CD14-positive monocyte (primary cell): ENCODE measurements around the gene ATP8B3. TPM values are rescaled to one million over a fixed set of nuclear protein-coding genes. Genes with fewer than 3 reads are reported as not detected.

ENCODE experiments used
- DNase-seq, 3 donors: peaks; one replicate each; pipeline ENCODE4 v3.0.0-alpha.2; 2011 to 2022
- H2AFZ ChIP-seq: 2 replicates; pipeline ENCODE4 v1.6.0; 2012; ENCODE audit warnings: mild to moderate bottlenecking, low read depth, low read length, inconsistent platforms; ENCODE audit not compliant: insufficient read depth, poor library complexity, severe bottlenecking
- H3K27ac ChIP-seq, 2 donors: 1 replicate in 1 of 2; 2 replicates in 1 of 2; pipeline ENCODE4 v1.5.1; 2012 to 2013; ENCODE audit warnings: low read length in 2 of 2, control low read depth in 1 of 2, inconsistent platforms in 1 of 2, low read depth in 1 of 2, mild to moderate bottlenecking in 1 of 2
- H3K27me3 ChIP-seq, 2 donors: one replicate each; pipeline versions ENCODE4 v1.6.0 to v1.6.1; 2011 to 2013; ENCODE audit warnings: low read length in 2 of 2; ENCODE audit not compliant: control insufficient read depth in 2 of 2, insufficient read depth in 2 of 2
- H3K36me3 ChIP-seq, 2 donors: replicated peaks in 1 of 2; 1 replicate in 1 of 2; 2 replicates in 1 of 2; pipeline versions ENCODE4 v1.5.1 to v1.6.1; 2012 to 2013; ENCODE audit warnings: low read length in 2 of 2, control low read depth in 1 of 2, inconsistent platforms in 1 of 2, mild to moderate bottlenecking in 1 of 2; ENCODE audit not compliant: insufficient read depth in 2 of 2, control insufficient read depth in 1 of 2
- H3K4me1 ChIP-seq, 2 donors: 1 replicate in 1 of 2; 2 replicates in 1 of 2; pipeline versions ENCODE4 v1.5.1 to v1.6.1; 2012 to 2013; ENCODE audit warnings: low read length in 2 of 2, control low read depth in 1 of 2, inconsistent platforms in 1 of 2, mild to moderate bottlenecking in 1 of 2, moderate library complexity in 1 of 2; ENCODE audit not compliant: insufficient read depth in 2 of 2, control insufficient read depth in 1 of 2
- H3K4me2 ChIP-seq: replicated peaks from 2 replicates; pipeline ENCODE3; 2012; ENCODE audit warnings: low read length, moderate library complexity, mild to moderate bottlenecking; ENCODE audit not compliant: poor library complexity, severe bottlenecking; ENCODE audit errors: extremely low read depth
- H3K4me3 ChIP-seq, 3 experiments: fragments of 200-600 bp in 1 of 3; sonication (generic) in 1 of 3; replicated peaks in 1 of 3; 1 replicate in 2 of 3; 2 replicates in 1 of 3; pipeline ENCODE4 v1.5.1; 2011 to 2013; ENCODE audit warnings: low read length in 3 of 3, mild to moderate bottlenecking in 3 of 3, control low read depth in 2 of 3, low read depth in 2 of 3, inconsistent platforms in 1 of 3, moderate library complexity in 1 of 3
- H3K79me2 ChIP-seq: 2 replicates; pipeline ENCODE4 v1.6.0; 2012; ENCODE audit warnings: mild to moderate bottlenecking, control low read depth, inconsistent platforms, low read length, moderate library complexity; ENCODE audit not compliant: insufficient read depth
- H3K9ac ChIP-seq: 2 replicates; pipeline ENCODE4 v1.6.0; 2017; ENCODE audit warnings: low read length, mild to moderate bottlenecking; ENCODE audit not compliant: insufficient read depth, poor library complexity, severe bottlenecking
- H3K9me3 ChIP-seq, 2 donors: replicated peaks in 1 of 2; 1 replicate in 1 of 2; 2 replicates in 1 of 2; pipeline versions ENCODE4 v1.5.1 to v1.6.1; 2012 to 2013; ENCODE audit warnings: low read length in 2 of 2, control low read depth in 1 of 2; ENCODE audit not compliant: control insufficient read depth in 1 of 2, insufficient read depth in 1 of 2
- H4K20me1 ChIP-seq: 2 replicates; pipeline ENCODE4 v1.6.0; 2012; ENCODE audit warnings: mild to moderate bottlenecking, low read length, control low read depth, moderate library complexity; ENCODE audit not compliant: insufficient read depth
- H3K27ac Mint-ChIP-seq, 7 donors: one replicate each; pipeline ENCODE4 v1.8.0; 2020; ENCODE audit warnings: mild to moderate bottlenecking in 7 of 7, mixed read lengths in 7 of 7, moderate library complexity in 6 of 7, inconsistent platforms in 2 of 7
- H3K27me3 Mint-ChIP-seq, 3 donors: one replicate each; pipeline ENCODE4 v1.8.0; 2021 to 2022; ENCODE audit warnings: low read depth in 3 of 3, mild to moderate bottlenecking in 3 of 3, mixed read lengths in 3 of 3, moderate library complexity in 3 of 3, inconsistent platforms in 1 of 3
- H3K36me3 Mint-ChIP-seq, 2 donors: one replicate each; pipeline ENCODE4 v1.8.0; 2020; ENCODE audit warnings: mixed read lengths in 2 of 2, inconsistent platforms in 1 of 2, mild to moderate bottlenecking in 1 of 2
- H3K4me1 Mint-ChIP-seq: one replicate; pipeline ENCODE4 v1.8.0; 2020; ENCODE audit warnings: mild to moderate bottlenecking, mixed read lengths
- H3K4me3 Mint-ChIP-seq, 2 donors: one replicate each; pipeline ENCODE4 v1.8.0; 2020; ENCODE audit warnings: mild to moderate bottlenecking in 2 of 2, mixed read lengths in 2 of 2, moderate library complexity in 1 of 2
- H3K9me3 Mint-ChIP-seq, 7 donors: one replicate each; pipeline ENCODE4 v1.8.0; 2020 to 2022; ENCODE audit warnings: mixed read lengths in 7 of 7, mild to moderate bottlenecking in 6 of 7, moderate library complexity in 6 of 7, inconsistent platforms in 2 of 7
- WGBS: methylation state at CpG from one replicate; pipeline ENCODE4 v1.1.5; 2013; ENCODE audit warnings: missing lambda C conversion rate; ENCODE audit not compliant: insufficient coverage; 5-methylcytosine and 5-hydroxymethylcytosine counted together
- intact Hi-C, 2 donors: fragments of 100-400 bp; cut with micrococcal nuclease; formaldehyde crosslinking; loops; one replicate each; pipeline versions ENCODE4 v1.15.0 to v1.15.1; 2023
- polyA plus RNA-seq, 3 donors: library from polyadenylated mRNA; depleted of rRNA in 1 of 3; unstranded in 2 of 3; stranded (reverse) in 1 of 3; fragments of 300-500 nt in 2 of 3; fragments of >200 nt in 1 of 3; fragmentation: Illumina TruSeq in 2 of 3; gene quantifications; 1 replicate in 2 of 3; 2 replicates in 1 of 3; pipeline ENCODE4 v1.2.3, GENCODE V29; 2012 to 2021
- TF ChIP-seq, protein P1 (sequence below): fragments of 200-600 bp; IDR thresholded peaks from one replicate; pipeline ENCODE4 v1.8.0; 2022; ENCODE audit warnings: antibody characterized with exemption, mild to moderate bottlenecking

Gene ATP8B3
- polyA plus RNA-seq, 3 donors: 1.6 to 8.2 (median 1.8) TPM

DNA sequence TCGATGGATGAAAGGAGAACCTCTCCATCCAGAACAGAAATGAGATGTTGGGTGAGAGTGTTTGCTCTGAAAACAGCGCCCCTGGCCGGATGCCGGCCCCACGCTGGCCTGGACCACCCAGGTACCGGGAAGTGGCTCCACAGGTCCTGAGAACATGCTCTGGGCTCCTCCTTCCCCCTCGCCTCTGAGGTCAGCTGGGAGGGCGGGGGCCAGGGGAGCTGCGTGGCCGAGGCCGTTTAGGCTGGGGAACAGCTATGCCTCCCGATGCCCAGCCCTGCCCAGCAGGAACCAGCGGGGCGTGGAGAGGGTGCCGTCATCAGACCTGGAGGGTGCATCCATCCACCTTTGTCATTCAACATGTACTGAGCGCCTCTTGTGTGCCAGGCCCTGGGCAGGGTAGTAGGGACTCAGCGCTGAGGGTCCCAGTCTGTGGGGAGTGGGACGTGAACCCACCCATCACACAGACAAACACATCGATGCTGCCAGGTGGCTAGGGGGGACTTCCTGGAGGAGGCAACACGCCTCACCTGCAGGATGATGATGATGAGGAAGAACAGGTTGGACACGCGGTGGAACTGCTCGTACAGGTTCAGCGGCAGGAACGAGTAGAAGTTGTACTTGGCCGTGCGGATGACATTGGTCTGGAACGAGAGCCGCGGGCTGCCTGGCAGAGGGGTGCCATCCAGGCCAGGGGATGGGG, 4.2 kb downstream of the ATP8B3 start:
- DNase-seq: no peak
- no peaks in the 10 kb centered on the region for H4K20me1 ChIP-seq
- H3K27me3 ChIP-seq: no peaks in the 10 kb centered on the region
- intact Hi-C loops: no loop called here
- no peak overlapping the region for H3K4me3 Mint-ChIP-seq
- H3K27me3 Mint-ChIP-seq: no peaks in the 10 kb centered on the region
- H3K36me3 Mint-ChIP-seq: peaks cover 26 to 53% of the 10 kb centered on the region in 2 donors
- H3K9me3 ChIP-seq: no peaks in the 10 kb centered on the region
- H2AFZ ChIP-seq: no peak overlapping the region
- H3K79me2 ChIP-seq: no peaks in the 10 kb centered on the region
- 97% methylated on average over 22 of the region's 30 CpGs for WGBS
- no peak overlapping the region for H3K27ac Mint-ChIP-seq
- peaks cover 10% of the 10 kb centered on the region for H3K4me1 Mint-ChIP-seq
- peaks cover 15 to 17% of the 10 kb centered on the region in 2 donors for H3K36me3 ChIP-seq
- no peak overlapping the region for H3K4me3 ChIP-seq
- TF ChIP-seq, protein P1, sequence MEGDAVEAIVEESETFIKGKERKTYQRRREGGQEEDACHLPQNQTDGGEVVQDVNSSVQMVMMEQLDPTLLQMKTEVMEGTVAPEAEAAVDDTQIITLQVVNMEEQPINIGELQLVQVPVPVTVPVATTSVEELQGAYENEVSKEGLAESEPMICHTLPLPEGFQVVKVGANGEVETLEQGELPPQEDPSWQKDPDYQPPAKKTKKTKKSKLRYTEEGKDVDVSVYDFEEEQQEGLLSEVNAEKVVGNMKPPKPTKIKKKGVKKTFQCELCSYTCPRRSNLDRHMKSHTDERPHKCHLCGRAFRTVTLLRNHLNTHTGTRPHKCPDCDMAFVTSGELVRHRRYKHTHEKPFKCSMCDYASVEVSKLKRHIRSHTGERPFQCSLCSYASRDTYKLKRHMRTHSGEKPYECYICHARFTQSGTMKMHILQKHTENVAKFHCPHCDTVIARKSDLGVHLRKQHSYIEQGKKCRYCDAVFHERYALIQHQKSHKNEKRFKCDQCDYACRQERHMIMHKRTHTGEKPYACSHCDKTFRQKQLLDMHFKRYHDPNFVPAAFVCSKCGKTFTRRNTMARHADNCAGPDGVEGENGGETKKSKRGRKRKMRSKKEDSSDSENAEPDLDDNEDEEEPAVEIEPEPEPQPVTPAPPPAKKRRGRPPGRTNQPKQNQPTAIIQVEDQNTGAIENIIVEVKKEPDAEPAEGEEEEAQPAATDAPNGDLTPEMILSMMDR: no peak
- H3K27ac ChIP-seq: no peak overlapping the region
- peaks cover 10 to 15% of the 10 kb centered on the region in 2 donors for H3K4me1 ChIP-seq
- no peak overlapping the region for H3K9ac ChIP-seq
- no peaks in the 10 kb centered on the region for H3K9me3 Mint-ChIP-seq
- no peak overlapping the region for H3K4me2 ChIP-seq

DNA sequence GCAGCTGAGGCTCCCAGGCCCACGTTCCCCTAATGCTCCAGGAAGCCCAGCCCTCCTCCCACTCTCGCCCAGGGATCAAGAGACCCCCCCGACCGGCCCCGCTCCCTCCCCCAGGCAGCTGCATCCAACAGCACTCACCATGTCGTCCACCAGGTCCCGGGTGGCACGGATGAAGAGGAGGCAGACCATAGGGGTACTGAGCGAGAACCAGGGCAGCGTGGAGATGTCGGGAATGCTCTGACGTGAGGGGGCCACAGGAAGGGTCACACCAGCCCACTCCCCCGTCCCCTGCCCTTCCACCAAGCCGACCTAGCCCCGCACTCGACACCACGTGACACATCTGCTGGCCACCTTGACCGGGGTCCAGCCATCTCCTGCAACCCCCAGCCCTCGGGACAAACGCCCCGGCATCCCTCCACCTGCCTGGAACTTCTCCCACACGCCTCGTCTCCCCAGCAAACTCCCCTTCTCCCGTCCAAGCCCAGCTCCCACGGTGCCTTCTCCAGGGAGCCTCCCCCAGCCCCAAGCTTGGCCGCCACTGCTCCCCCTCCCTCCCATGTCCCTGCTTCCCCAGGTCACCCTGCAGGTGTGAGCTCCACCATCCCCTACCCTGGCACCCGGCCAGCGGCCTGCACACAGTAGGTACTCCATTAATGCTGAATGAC, 4.9 kb downstream of the ATP8B3 start:
- Mint-ChIP-seq H3K27me3 (no peaks in the 10 kb centered on the region), H3K27ac (no peak overlapping the region), H3K36me3 (peaks cover 32 to 59% of the 10 kb centered on the region in 2 donors), H3K9me3 (no peaks in the 10 kb centered on the region), H3K4me3 (no peak overlapping the region), H3K4me1 (peaks cover 7% of the 10 kb centered on the region)
- Histone ChIP-seq H3K36me3 (peaks cover 17 to 18% of the 10 kb centered on the region in 2 donors), H3K4me3 (no peak overlapping the region), H3K4me2 (no peak overlapping the region), H4K20me1 (no peaks in the 10 kb centered on the region), H3K79me2 (no peaks in the 10 kb centered on the region), H3K9ac (no peak overlapping the region), H3K27me3 (no peaks in the 10 kb centered on the region), H3K27ac (no peak overlapping the region), H2AFZ (no peak overlapping the region), H3K4me1 (peaks cover 7 to 13% of the 10 kb centered on the region in 2 donors), H3K9me3 (no peaks in the 10 kb centered on the region)
- no peak for DNase-seq
- TF ChIP-seq, protein P1: no peak
- WGBS: 97% methylated on average over 19 of the region's 28 CpGs
- intact Hi-C loops: no loop called here
